OCI-LY7 (cell line): ENCODE results near the gene WLS. TPM values are rescaled to one million over a fixed set of nuclear protein-coding genes. Genes with fewer than 3 reads are reported as not detected.

Experiments
- BruUV-seq: library from RNA; stranded (reverse); fragments of 400-500 nt; replicated peaks from 2 replicates; lab custom pipeline; 2021; lab: Mats Ljungman, UMichigan
- CTCF ChIA-PET: fragments of 300-600 bp; sonication (Branson Sonifier 250); formaldehyde crosslinking; loops from one replicate; lab custom pipeline; 2022; ENCODE audit warnings: antibody characterized with exemption; ENCODE audit not compliant: unreplicated experiment; lab: Charles Lee
- POLR2A ChIA-PET: fragments of 300-600 bp; sonication (Branson Sonifier 250); formaldehyde crosslinking; loops from one replicate; lab custom pipeline; 2022; ENCODE audit warnings: antibody characterized with exemption; lab: Charles Lee
- DNase-seq: peaks from one replicate; pipeline ENCODE4 v3.0.0-alpha.2; 2015; ENCODE audit warnings: low spot score
- H2AFZ ChIP-seq: fragments of 200-600 bp; sonication (generic), shearing (Covaris generic); 2 replicates; pipeline ENCODE4 v1.6.1; 2014; ENCODE audit warnings: mild to moderate bottlenecking, antibody characterized with exemption, low read length, moderate library complexity
- H3K27ac ChIP-seq: fragments of 200-600 bp; sonication (generic); 2 replicates; pipeline ENCODE4 v1.5.1; 2014; ENCODE audit warnings: mixed run types, low read depth, mild to moderate bottlenecking, moderate library complexity, low read length, inconsistent platforms; ENCODE audit not compliant: poor library complexity, severe bottlenecking
- H3K36me3 ChIP-seq: fragments of 200-600 bp; sonication (generic); 2 replicates; pipeline ENCODE4 v1.6.1; 2014; ENCODE audit warnings: mild to moderate bottlenecking, antibody characterized with exemption, low read length, moderate library complexity, mixed read lengths; ENCODE audit not compliant: insufficient read depth
- H3K4me1 ChIP-seq: fragments of 200-600 bp; sonication (generic); 2 replicates; pipeline ENCODE4 v1.5.1; 2014; ENCODE audit warnings: mild to moderate bottlenecking, low read length; ENCODE audit not compliant: insufficient read depth, poor library complexity, severe bottlenecking
- H3K4me2 ChIP-seq: fragments of 200-600 bp; sonication (generic); 2 replicates; pipeline ENCODE4 v1.6.1; 2014; ENCODE audit warnings: mild to moderate bottlenecking, low read length
- H3K4me3 ChIP-seq: fragments of 200-600 bp; sonication (generic); 2 replicates; pipeline ENCODE4 v1.5.1; 2014; ENCODE audit warnings: mild to moderate bottlenecking, low read depth, low read length; ENCODE audit not compliant: poor library complexity, severe bottlenecking
- H3K79me2 ChIP-seq: fragments of 200-600 bp; sonication (generic); 2 replicates; pipeline ENCODE4 v1.6.1; 2016; ENCODE audit warnings: low read depth, mild to moderate bottlenecking, low read length, moderate library complexity, mixed read lengths; ENCODE audit not compliant: insufficient read depth
- H3K9me2 ChIP-seq: fragments of 200-600 bp; sonication (generic); 2 replicates; pipeline ENCODE4 v1.6.1; 2016; ENCODE audit warnings: mild to moderate bottlenecking, low read length, mixed read lengths; ENCODE audit not compliant: insufficient read depth
- H3K9me3 ChIP-seq: fragments of 200-600 bp; sonication (generic); 2 replicates; pipeline ENCODE4 v1.6.1; 2014; ENCODE audit warnings: mild to moderate bottlenecking, mixed run types, low read length, mixed read lengths
- H4K20me1 ChIP-seq: fragments of 200-600 bp; sonication (generic); 2 replicates; pipeline ENCODE4 v1.6.1; 2014; ENCODE audit warnings: mild to moderate bottlenecking, antibody characterized with exemption, low read length, moderate library complexity, mixed read lengths; ENCODE audit not compliant: insufficient read depth
- EZH2phosphoT487 ChIP-seq: fragments of 200-600 bp; sonication (generic); IDR thresholded peaks from 2 replicates; pipeline ENCODE4 v1.6.1; 2018; ENCODE audit warnings: low read depth, borderline replicate concordance, mild to moderate bottlenecking, mixed run types, antibody characterized with exemption, low read length, moderate library complexity, mixed read lengths
- intact Hi-C: fragments of 100-400 bp; cut with micrococcal nuclease; formaldehyde crosslinking; loops from one replicate; pipeline ENCODE4 v1.10.0; 2022; ENCODE audit not compliant: unreplicated experiment
- total RNA-seq, 2 experiments: library from RNA; depleted of rRNA in 1 of 2; stranded (reverse); fragments of >200 nt in 1 of 2; shearing (Covaris generic) in 1 of 2; gene quantifications; 2 replicates each; pipeline ENCODE4 v1.2.3, GENCODE V29; 2014 to 2022
- TF ChIP-seq, protein P1 (sequence below): fragments of 200-600 bp; sonication (generic); conservative IDR thresholded peaks from 2 replicates; pipeline ENCODE4 v1.5.1; 2014; ENCODE audit warnings: mild to moderate bottlenecking, antibody characterized with exemption, low read length, moderate library complexity, mixed read lengths

Gene WLS
- total RNA-seq, 2 experiments from 2014 or later: not detected

DNA sequence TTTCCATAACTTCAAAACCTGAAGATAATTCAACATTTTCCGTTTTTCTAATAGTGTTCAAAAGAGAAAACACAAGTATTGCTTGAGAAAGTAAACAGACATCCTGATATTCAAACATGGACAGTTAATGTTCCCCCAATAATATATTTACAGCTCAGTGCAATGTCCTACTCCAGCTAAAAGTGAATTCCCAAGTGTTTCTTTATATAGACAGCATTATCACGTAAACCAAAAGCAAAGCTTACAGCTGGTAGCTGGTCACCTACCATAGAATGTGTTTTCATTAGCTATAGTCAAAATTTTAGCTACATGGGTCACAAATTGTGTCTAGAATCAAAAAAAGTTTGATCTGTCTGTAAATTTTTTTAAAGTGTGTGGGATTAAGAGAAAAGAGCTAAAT, 34.9 kb downstream of the WLS start:
- no peaks in the 10 kb centered on the region for H3K9me2 ChIP-seq
- H4K20me1 ChIP-seq: no peaks in the 10 kb centered on the region
- no peaks in the 10 kb centered on the region for H3K4me1 ChIP-seq
- POLR2A ChIA-PET: interaction anchor here (0.5 to 1.5 kb wide), 5 partner anchors 11 to 1390 kb away, joined by 3 to 5 read pairs (median 3); no protein-coding TSS in a partner anchor
- no peak overlapping the region for H3K4me2 ChIP-seq
- no peaks in the 10 kb centered on the region for H3K9me3 ChIP-seq
- no TSS peak for BruUV-seq
- no peaks in the 10 kb centered on the region for H3K79me2 ChIP-seq
- H3K36me3 ChIP-seq: no peaks in the 10 kb centered on the region
- H2AFZ ChIP-seq: no peak overlapping the region
- CTCF ChIA-PET: no interaction called here
- DNase-seq: no peak
- intact Hi-C loops: no loop called here
- TF ChIP-seq EZH2phosphoT487: no peak
- H3K27ac ChIP-seq: no peak overlapping the region
- no peak overlapping the region for H3K4me3 ChIP-seq

DNA sequence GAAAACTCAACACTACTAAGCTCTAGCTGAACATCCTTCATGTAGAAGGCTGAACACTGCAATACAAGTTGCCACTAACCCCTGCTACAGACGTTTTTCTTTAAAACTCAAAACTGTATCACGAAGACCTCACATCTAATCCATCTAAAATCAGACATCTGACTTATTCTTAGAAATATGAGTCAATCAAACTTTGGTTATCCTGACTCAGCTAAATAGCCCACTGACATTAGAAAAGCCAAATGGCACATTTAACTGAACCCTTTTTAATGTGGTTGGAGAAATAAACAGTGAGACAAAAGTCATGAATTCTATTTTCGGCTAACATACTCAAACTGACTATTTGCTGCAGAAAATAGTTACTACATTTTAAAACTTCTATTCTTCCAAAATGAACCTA, 35.6 kb downstream of the WLS start:
- Histone ChIP-seq H3K4me2 (no peak overlapping the region), H3K36me3 (no peaks in the 10 kb centered on the region), H3K27ac (no peak overlapping the region), H3K4me3 (no peak overlapping the region), H3K4me1 (no peaks in the 10 kb centered on the region), H3K79me2 (no peaks in the 10 kb centered on the region), H4K20me1 (no peaks in the 10 kb centered on the region), H3K9me3 (no peaks in the 10 kb centered on the region), H3K9me2 (no peaks in the 10 kb centered on the region), H2AFZ (no peak overlapping the region)
- BruUV-seq: no TSS peak
- ChIA-PET CTCF (no interaction called here), POLR2A (interaction anchor here (0.7 kb wide), 1 partner anchor 33 kb away, joined by 3 read pairs; no protein-coding TSS in a partner anchor)
- TF ChIP-seq, protein P1, sequence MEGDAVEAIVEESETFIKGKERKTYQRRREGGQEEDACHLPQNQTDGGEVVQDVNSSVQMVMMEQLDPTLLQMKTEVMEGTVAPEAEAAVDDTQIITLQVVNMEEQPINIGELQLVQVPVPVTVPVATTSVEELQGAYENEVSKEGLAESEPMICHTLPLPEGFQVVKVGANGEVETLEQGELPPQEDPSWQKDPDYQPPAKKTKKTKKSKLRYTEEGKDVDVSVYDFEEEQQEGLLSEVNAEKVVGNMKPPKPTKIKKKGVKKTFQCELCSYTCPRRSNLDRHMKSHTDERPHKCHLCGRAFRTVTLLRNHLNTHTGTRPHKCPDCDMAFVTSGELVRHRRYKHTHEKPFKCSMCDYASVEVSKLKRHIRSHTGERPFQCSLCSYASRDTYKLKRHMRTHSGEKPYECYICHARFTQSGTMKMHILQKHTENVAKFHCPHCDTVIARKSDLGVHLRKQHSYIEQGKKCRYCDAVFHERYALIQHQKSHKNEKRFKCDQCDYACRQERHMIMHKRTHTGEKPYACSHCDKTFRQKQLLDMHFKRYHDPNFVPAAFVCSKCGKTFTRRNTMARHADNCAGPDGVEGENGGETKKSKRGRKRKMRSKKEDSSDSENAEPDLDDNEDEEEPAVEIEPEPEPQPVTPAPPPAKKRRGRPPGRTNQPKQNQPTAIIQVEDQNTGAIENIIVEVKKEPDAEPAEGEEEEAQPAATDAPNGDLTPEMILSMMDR: no peak
- TF ChIP-seq EZH2phosphoT487: no peak
- DNase-seq: no peak
- intact Hi-C loops: no loop called here

DNA sequence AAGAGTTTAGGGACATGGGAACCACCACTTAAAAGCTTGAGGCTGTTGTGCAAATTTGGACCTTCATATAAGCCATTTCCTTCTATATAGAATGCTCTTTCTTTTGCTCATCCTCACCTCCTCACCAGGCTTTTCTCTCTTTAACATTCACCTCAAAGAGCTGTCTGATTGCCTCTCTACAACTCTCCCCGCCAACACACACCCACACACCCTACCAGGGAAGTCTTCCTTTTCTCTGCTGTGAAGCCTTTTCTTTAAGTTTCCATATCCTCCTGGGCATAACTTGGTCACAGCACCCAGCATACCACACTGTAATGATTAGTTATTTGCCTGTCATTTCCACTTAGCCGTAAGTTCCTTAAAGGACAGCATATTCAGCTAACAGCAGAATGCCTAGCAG, 40.6 kb downstream of the WLS start:
- no peak for DNase-seq
- Histone ChIP-seq H4K20me1 (no peaks in the 10 kb centered on the region), H3K4me1 (no peaks in the 10 kb centered on the region), H3K27ac (no peak overlapping the region), H3K79me2 (no peaks in the 10 kb centered on the region), H3K4me3 (no peak overlapping the region), H3K36me3 (no peaks in the 10 kb centered on the region), H3K9me3 (no peaks in the 10 kb centered on the region), H3K4me2 (no peak overlapping the region), H2AFZ (no peak overlapping the region), H3K9me2 (no peaks in the 10 kb centered on the region)
- no TSS peak for BruUV-seq
- TF ChIP-seq, protein P1: no peak
- TF ChIP-seq EZH2phosphoT487: no peak
- ChIA-PET POLR2A (interaction anchor here (1.2 kb wide), 1 partner anchor 9 kb away, joined by 6 read pairs; no protein-coding TSS in a partner anchor), CTCF (no interaction called here)
- intact Hi-C loops: no loop called here
